Measurements from ENCODE around the gene CCDC34.

CCDC34 gene

DNA sequence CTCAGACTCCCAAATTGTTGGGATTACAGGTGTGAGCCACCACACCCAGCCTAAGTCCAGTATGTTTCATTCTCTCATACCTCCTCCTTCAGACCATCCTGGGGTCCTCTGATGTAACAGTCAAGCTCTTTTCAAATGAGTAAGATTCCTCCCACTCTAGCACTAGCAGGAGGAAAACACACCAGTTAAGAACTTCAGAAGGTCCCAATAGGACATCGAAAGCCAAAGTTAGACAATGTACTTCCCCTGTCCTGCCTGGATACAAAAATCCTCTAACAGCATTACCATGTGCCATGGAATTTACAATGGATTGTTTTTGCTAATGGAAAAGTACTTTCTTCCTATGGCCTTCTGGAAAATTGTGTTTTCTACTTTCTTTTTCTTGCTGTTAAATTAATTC lies 67.1 kb downstream of the CCDC34 start:
- WGBS = 100% methylated on average over 1 of the region's 1 CpG
- Histone ChIP-seq H3K27ac (ENCODE audit: low read length, poor library complexity, severe bottlenecking) (no peak overlapping the region), H4K8ac (ENCODE audit: low read length) (no peak overlapping the region), H3K9me3 (ENCODE audit: control insufficient read depth, low read length) (no peaks in the 10 kb centered on the region), H3K4ac (ENCODE audit: low read depth in 1 of 2, low read length in 2 of 2) (no peak overlapping the region), H2BK15ac (ENCODE audit: low read depth, poor library complexity, severe bottlenecking) (no peak overlapping the region), H2BK5ac (ENCODE audit: low read depth, low read length, poor library complexity, severe bottlenecking) (no peak overlapping the region), H2AK5ac (ENCODE audit: low read length, severe bottlenecking) (no peak overlapping the region), H2BK120ac (ENCODE audit: low read depth, low read length) (no peak overlapping the region), H3K36me3 (ENCODE audit: control insufficient read depth in 1 of 2, insufficient read depth in 2 of 2, low read depth in 1 of 2, low read length in 2 of 2) (no peaks in the 10 kb centered on the region), H3K9ac (ENCODE audit: low read length) (peak overlapping the region; percentile 69), H3K23ac (ENCODE audit: low read length in 2 of 2) (no peak overlapping the region), H3K27me3 (ENCODE audit: control insufficient read depth in 1 of 2, insufficient read depth in 1 of 2, low read length in 2 of 2) (no peaks in the 10 kb centered on the region), H3K18ac (ENCODE audit: low read depth in 1 of 2, low read length in 2 of 2) (no peak overlapping the region), H2AFZ (ENCODE audit: low read depth, low read length) (no peak overlapping the region), H2BK12ac (ENCODE audit: low read length in 2 of 2) (no peak overlapping the region), H3K4me3 (ENCODE audit: insufficient read depth in 1 of 2, low read depth in 1 of 2, low read length in 2 of 2) (no peak overlapping the region), H3K4me2 (ENCODE audit: low read length, poor library complexity, severe bottlenecking) (no peak overlapping the region), H3K79me1 (replicated peaks; ENCODE audit: low read length, poor library complexity, severe bottlenecking) (no peaks in the 10 kb centered on the region), H3K4me1 (ENCODE audit: control insufficient read depth, insufficient read depth, low read depth, low read length) (peaks cover 2% of the 10 kb centered on the region), H3K14ac (ENCODE audit: low read length in 2 of 2) (no peak overlapping the region), H4K91ac (ENCODE audit: low read length) (no peak overlapping the region)
- DNase-seq = no peak

DNA sequence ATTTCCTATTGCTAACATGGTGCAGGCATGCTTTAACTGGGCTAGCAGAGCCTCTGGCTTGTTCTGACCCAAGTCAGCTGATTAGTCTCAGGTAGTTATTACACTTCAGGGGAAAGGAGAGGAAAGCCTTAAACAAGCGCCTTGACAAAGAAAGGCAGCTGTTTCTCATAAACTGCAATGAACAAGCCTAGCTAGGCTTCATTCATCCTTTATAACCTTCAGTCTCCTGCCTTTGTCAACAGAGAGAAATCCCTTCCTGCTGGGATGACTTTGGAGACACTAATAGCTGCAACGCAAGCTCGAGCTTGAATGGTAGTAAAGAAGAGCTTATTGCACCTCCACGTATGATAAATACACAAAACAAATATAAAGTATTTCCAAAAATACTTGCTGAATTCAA lies 68.4 kb downstream of the CCDC34 start:
- no peak overlapping the region for H3K9ac ChIP-seq (ENCODE audit: low read length)
- no peak overlapping the region for H2AK5ac ChIP-seq (ENCODE audit: low read length, severe bottlenecking)
- H2BK12ac ChIP-seq (ENCODE audit: low read length in 2 of 2) = no peak overlapping the region
- H4K8ac ChIP-seq (ENCODE audit: low read length) = no peak overlapping the region
- no peak for DNase-seq
- H3K18ac ChIP-seq (ENCODE audit: low read depth in 1 of 2, low read length in 2 of 2) = no peak overlapping the region
- H3K14ac ChIP-seq (ENCODE audit: low read length in 2 of 2) = no peak overlapping the region
- H2BK15ac ChIP-seq (ENCODE audit: low read depth, poor library complexity, severe bottlenecking) = no peak overlapping the region
- H2BK5ac ChIP-seq (ENCODE audit: low read depth, low read length, poor library complexity, severe bottlenecking) = no peak overlapping the region
- H3K79me1 ChIP-seq (replicated peaks; ENCODE audit: low read length, poor library complexity, severe bottlenecking) = no peaks in the 10 kb centered on the region
- no peaks in the 10 kb centered on the region for H3K9me3 ChIP-seq (ENCODE audit: control insufficient read depth, low read length)
- H3K4me3 ChIP-seq (ENCODE audit: insufficient read depth in 1 of 2, low read depth in 1 of 2, low read length in 2 of 2) = no peak overlapping the region
- no peak overlapping the region for H3K23ac ChIP-seq (ENCODE audit: low read length in 2 of 2)
- H3K27me3 ChIP-seq (ENCODE audit: control insufficient read depth in 1 of 2, insufficient read depth in 1 of 2, low read length in 2 of 2) = no peaks in the 10 kb centered on the region
- WGBS = 59% methylated on average over 4 of the region's 4 CpGs
- H3K27ac ChIP-seq (ENCODE audit: low read length, poor library complexity, severe bottlenecking) = no peak overlapping the region
- peaks cover 2% of the 10 kb centered on the region for H3K4me1 ChIP-seq (ENCODE audit: control insufficient read depth, insufficient read depth, low read depth, low read length)
- H2AFZ ChIP-seq (ENCODE audit: low read depth, low read length) = no peak overlapping the region
- H4K91ac ChIP-seq (ENCODE audit: low read length) = no peak overlapping the region
- no peak overlapping the region for H2BK120ac ChIP-seq (ENCODE audit: low read depth, low read length)
- H3K4ac ChIP-seq (ENCODE audit: low read depth in 1 of 2, low read length in 2 of 2) = no peak overlapping the region
- H3K36me3 ChIP-seq (ENCODE audit: control insufficient read depth in 1 of 2, insufficient read depth in 2 of 2, low read depth in 1 of 2, low read length in 2 of 2) = no peaks in the 10 kb centered on the region
- H3K4me2 ChIP-seq (ENCODE audit: low read length, poor library complexity, severe bottlenecking) = no peak overlapping the region

DNA sequence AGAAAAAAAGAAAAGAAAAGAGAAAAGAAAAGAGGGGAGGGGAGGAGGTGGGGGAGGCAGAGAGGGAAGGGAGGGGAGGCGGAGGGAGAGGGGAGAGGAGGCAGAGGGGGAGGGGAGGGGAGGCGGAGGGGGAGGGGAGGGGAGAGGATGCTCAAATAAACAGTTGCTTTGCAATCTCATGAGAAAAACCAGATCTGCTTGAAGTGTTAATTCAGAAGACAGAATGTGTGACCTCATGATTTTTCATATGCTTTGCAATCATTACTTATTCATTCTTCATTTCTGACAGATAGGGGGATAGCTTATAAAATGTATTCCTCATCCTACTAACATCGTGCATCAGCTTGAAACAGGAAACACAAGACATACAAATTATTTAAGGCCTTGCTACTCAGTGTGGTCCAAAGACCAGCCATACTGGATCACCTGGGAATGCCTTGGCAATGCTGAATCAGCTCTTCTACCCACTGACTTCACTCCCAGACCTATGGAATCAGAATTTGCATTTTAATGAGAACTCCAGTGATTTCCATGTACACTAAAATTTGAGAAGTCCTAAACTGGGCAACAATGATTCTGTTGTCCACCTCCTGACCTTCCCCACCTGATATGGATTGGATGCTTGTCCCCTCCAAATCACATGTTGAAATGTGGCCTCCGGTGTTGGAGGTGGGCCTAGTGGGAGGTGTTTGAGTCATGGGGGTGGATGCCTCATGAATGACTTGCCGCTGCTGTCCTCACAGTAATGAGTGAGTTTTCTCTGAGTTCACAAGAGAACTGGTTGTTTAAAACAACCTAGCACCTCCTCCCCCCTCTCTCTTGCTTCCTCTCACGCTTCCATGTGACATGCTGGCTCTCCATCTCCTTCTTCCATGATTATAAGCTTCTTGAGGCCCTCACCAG lies 69.2 kb downstream of the CCDC34 start:
- WGBS = 78% methylated on average over 5 of the region's 6 CpGs

GRCh38 chr11:27292637-27293010 lies 70.4 kb downstream of the CCDC34 start:
- no peak overlapping the region for H4K8ac ChIP-seq (ENCODE audit: low read length)
- no peak overlapping the region for H2AK5ac ChIP-seq (ENCODE audit: low read length, severe bottlenecking)
- no peak overlapping the region for H3K4ac ChIP-seq (ENCODE audit: low read depth in 1 of 2, low read length in 2 of 2)
- H3K4me2 ChIP-seq (ENCODE audit: low read length, poor library complexity, severe bottlenecking) = no peak overlapping the region
- no peak overlapping the region for H3K9ac ChIP-seq (ENCODE audit: low read length)
- no peak overlapping the region for H3K18ac ChIP-seq (ENCODE audit: low read depth in 1 of 2, low read length in 2 of 2)
- H3K36me3 ChIP-seq (ENCODE audit: control insufficient read depth in 1 of 2, insufficient read depth in 2 of 2, low read depth in 1 of 2, low read length in 2 of 2) = no peaks in the 10 kb centered on the region
- no peak overlapping the region for H2BK12ac ChIP-seq (ENCODE audit: low read length in 2 of 2)
- no peak for DNase-seq
- H2AFZ ChIP-seq (ENCODE audit: low read depth, low read length) = no peak overlapping the region
- no peak overlapping the region for H2BK120ac ChIP-seq (ENCODE audit: low read depth, low read length)
- H2BK15ac ChIP-seq (ENCODE audit: low read depth, poor library complexity, severe bottlenecking) = no peak overlapping the region
- H3K4me1 ChIP-seq (ENCODE audit: control insufficient read depth, insufficient read depth, low read depth, low read length) = peaks cover 2% of the 10 kb centered on the region
- H3K27ac ChIP-seq (ENCODE audit: low read length, poor library complexity, severe bottlenecking) = no peak overlapping the region
- no peaks in the 10 kb centered on the region for H3K27me3 ChIP-seq (ENCODE audit: control insufficient read depth in 1 of 2, insufficient read depth in 1 of 2, low read length in 2 of 2)
- no peak overlapping the region for H3K23ac ChIP-seq (ENCODE audit: low read length in 2 of 2)
- H4K91ac ChIP-seq (ENCODE audit: low read length) = no peak overlapping the region
- no peak overlapping the region for H3K14ac ChIP-seq (ENCODE audit: low read length in 2 of 2)
- H3K9me3 ChIP-seq (ENCODE audit: control insufficient read depth, low read length) = no peaks in the 10 kb centered on the region
- H3K4me3 ChIP-seq (ENCODE audit: insufficient read depth in 1 of 2, low read depth in 1 of 2, low read length in 2 of 2) = no peak overlapping the region
- no peaks in the 10 kb centered on the region for H3K79me1 ChIP-seq (replicated peaks; ENCODE audit: low read length, poor library complexity, severe bottlenecking)
- 93% methylated on average over 1 of the region's 2 CpGs for WGBS
- H2BK5ac ChIP-seq (ENCODE audit: low read depth, low read length, poor library complexity, severe bottlenecking) = no peak overlapping the region

More for the DNA sequence above, 69.2 kb downstream of the CCDC34 start:
- H2BK120ac ChIP-seq (ENCODE audit: low read depth, low read length) = no peak overlapping the region
- no peaks in the 10 kb centered on the region for H3K9me3 ChIP-seq (ENCODE audit: control insufficient read depth, low read length)
- no peak overlapping the region for H2BK15ac ChIP-seq (ENCODE audit: low read depth, poor library complexity, severe bottlenecking)
- H3K14ac ChIP-seq (ENCODE audit: low read length in 2 of 2) = no peak overlapping the region
- H4K8ac ChIP-seq (ENCODE audit: low read length) = no peak overlapping the region
- H3K9ac ChIP-seq (ENCODE audit: low read length) = no peak overlapping the region
- H2BK5ac ChIP-seq (ENCODE audit: low read depth, low read length, poor library complexity, severe bottlenecking) = no peak overlapping the region
- no peak overlapping the region for H4K91ac ChIP-seq (ENCODE audit: low read length)
- H3K79me1 ChIP-seq (replicated peaks; ENCODE audit: low read length, poor library complexity, severe bottlenecking) = no peaks in the 10 kb centered on the region
- no peaks in the 10 kb centered on the region for H3K36me3 ChIP-seq (ENCODE audit: control insufficient read depth in 1 of 2, insufficient read depth in 2 of 2, low read depth in 1 of 2, low read length in 2 of 2)
- H3K27ac ChIP-seq (ENCODE audit: low read length, poor library complexity, severe bottlenecking) = no peak overlapping the region
- no peak overlapping the region for H3K4ac ChIP-seq (ENCODE audit: low read depth in 1 of 2, low read length in 2 of 2)
- no peak overlapping the region for H2BK12ac ChIP-seq (ENCODE audit: low read length in 2 of 2)
- H3K4me2 ChIP-seq (ENCODE audit: low read length, poor library complexity, severe bottlenecking) = no peak overlapping the region
- H2AK5ac ChIP-seq (ENCODE audit: low read length, severe bottlenecking) = no peak overlapping the region
- H3K27me3 ChIP-seq (ENCODE audit: control insufficient read depth in 1 of 2, insufficient read depth in 1 of 2, low read length in 2 of 2) = no peaks in the 10 kb centered on the region
- no peak for DNase-seq
- H3K23ac ChIP-seq (ENCODE audit: low read length in 2 of 2) = no peak overlapping the region
- no peak overlapping the region for H2AFZ ChIP-seq (ENCODE audit: low read depth, low read length)
- H3K18ac ChIP-seq (ENCODE audit: low read depth in 1 of 2, low read length in 2 of 2) = no peak overlapping the region
- no peak overlapping the region for H3K4me3 ChIP-seq (ENCODE audit: insufficient read depth in 1 of 2, low read depth in 1 of 2, low read length in 2 of 2)
- H3K4me1 ChIP-seq (ENCODE audit: control insufficient read depth, insufficient read depth, low read depth, low read length) = peaks cover 2% of the 10 kb centered on the region
